ENCODE results near the gene FEM1A. TPM values are rescaled to one million over a fixed set of nuclear protein-coding genes. Genes with fewer than 3 reads are reported as not detected.

The FEM1A gene
- total and polyA plus RNA-seq, 2 donors (not counting 3 experiments of a cell fraction or from before 2014, with no cell fraction given): 5.1 to 11.4 TPM

- no TSS peak for BruUV-seq (replicated peaks)
- H4K20me1 ChIP-seq (replicated peaks; ENCODE audit: control insufficient read depth, extremely low read depth, insufficient read depth, low read length): no peaks in the 10 kb centered on the region
- H3K9me3 ChIP-seq (replicated peaks; ENCODE audit: control insufficient read depth, insufficient read depth, low read length): no peaks in the 10 kb centered on the region
- H3K79me2 ChIP-seq (ENCODE audit: control insufficient read depth, insufficient read depth, low read length): no peaks in the 10 kb centered on the region
- intact Hi-C loops (cut with micrococcal nuclease): no loop called here
- dilution Hi-C loops (cut with MboI; ENCODE audit: extremely low pct_ligation_motif_present, low sequenced_read_pairs): no loop called here
- ChIA-PET POLR2A (interaction anchor here (0.6 kb wide), 1 partner anchor 103 kb away, joined by 3 read pairs; no protein-coding TSS in a partner anchor), CTCF (interaction anchor here (1.2 kb wide), 1 partner anchor 48 kb away, joined by 3 read pairs; no protein-coding TSS in a partner anchor)
- H3K4me1 ChIP-seq (ENCODE audit: control insufficient read depth, extremely low read depth, insufficient read depth, low read length): no peaks in the 10 kb centered on the region
- H3K9ac ChIP-seq (replicated peaks; ENCODE audit: extremely low read depth, insufficient read depth, low read length): no peak overlapping the region
- H3K9me1 ChIP-seq (replicated peaks; ENCODE audit: control insufficient read depth, extremely low read depth, insufficient read depth, low read length): no peaks in the 10 kb centered on the region
- peaks cover 0 to 4% of the 10 kb centered on the region in 2 experiments for H3K27me3 ChIP-seq (ENCODE audit: control insufficient read depth in 2 of 2, insufficient read depth in 2 of 2, low read length in 2 of 2)
- H3K4me3 ChIP-seq (replicated peaks in 1 of 3; ENCODE audit: insufficient read depth in 1 of 3, low read depth in 1 of 3, low read length in 3 of 3): no peak overlapping the region
- H3K36me3 ChIP-seq (ENCODE audit: control insufficient read depth in 2 of 2, extremely low read depth in 1 of 2, insufficient read depth in 2 of 2, low read length in 2 of 2): no peaks in the 10 kb centered on the region
- H2AFZ ChIP-seq (ENCODE audit: low read depth, low read length): no peak overlapping the region
- DNase-seq (ENCODE audit: low read depth, low spot score) (no peak), FAIRE-seq (no peak)
- H3K4me2 ChIP-seq (ENCODE audit: insufficient read depth, low read length): no peak overlapping the region
- TF ChIP-seq EZH2 (IDR thresholded peaks at IDR 0.05; ENCODE audit: borderline replicate concordance, low read depth, low read length, severe bottlenecking) (no peak), POLR2A (IDR thresholded peaks at IDR 0.05; ENCODE audit: low read depth, low read length) (no peak), FOS (IDR thresholded peaks at IDR 0.05; ENCODE audit: borderline replicate concordance, insufficient read depth, low read length) (no peak), GATA2 (IDR thresholded peaks at IDR 0.05; ENCODE audit: insufficient read depth, insufficient read length, low read depth, low read length) (no peak), MYC (IDR thresholded peaks at IDR 0.05; ENCODE audit: low read depth, low read length) (no peak), JUN (IDR thresholded peaks at IDR 0.05; ENCODE audit: borderline replicate concordance, insufficient read depth, insufficient read length, low read depth) (no peak), POLR2AphosphoS5 (IDR thresholded peaks at IDR 0.05; ENCODE audit: insufficient read depth, low read depth, low read length) (no peak)
- TF ChIP-seq, protein P1, sequence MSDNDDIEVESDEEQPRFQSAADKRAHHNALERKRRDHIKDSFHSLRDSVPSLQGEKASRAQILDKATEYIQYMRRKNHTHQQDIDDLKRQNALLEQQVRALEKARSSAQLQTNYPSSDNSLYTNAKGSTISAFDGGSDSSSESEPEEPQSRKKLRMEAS (IDR thresholded peaks at IDR 0.05; ENCODE audit: insufficient read depth, insufficient read length): no peak
- TF ChIP-seq, protein P2, sequence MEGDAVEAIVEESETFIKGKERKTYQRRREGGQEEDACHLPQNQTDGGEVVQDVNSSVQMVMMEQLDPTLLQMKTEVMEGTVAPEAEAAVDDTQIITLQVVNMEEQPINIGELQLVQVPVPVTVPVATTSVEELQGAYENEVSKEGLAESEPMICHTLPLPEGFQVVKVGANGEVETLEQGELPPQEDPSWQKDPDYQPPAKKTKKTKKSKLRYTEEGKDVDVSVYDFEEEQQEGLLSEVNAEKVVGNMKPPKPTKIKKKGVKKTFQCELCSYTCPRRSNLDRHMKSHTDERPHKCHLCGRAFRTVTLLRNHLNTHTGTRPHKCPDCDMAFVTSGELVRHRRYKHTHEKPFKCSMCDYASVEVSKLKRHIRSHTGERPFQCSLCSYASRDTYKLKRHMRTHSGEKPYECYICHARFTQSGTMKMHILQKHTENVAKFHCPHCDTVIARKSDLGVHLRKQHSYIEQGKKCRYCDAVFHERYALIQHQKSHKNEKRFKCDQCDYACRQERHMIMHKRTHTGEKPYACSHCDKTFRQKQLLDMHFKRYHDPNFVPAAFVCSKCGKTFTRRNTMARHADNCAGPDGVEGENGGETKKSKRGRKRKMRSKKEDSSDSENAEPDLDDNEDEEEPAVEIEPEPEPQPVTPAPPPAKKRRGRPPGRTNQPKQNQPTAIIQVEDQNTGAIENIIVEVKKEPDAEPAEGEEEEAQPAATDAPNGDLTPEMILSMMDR (IDR thresholded peaks at IDR 0.05; ENCODE audit: extremely low read depth in 1 of 2, insufficient read depth in 1 of 2, low read depth in 1 of 2, low read length in 2 of 2): no peak
- H3K27ac ChIP-seq (ENCODE audit: insufficient read depth, low read depth, low read length): no peak overlapping the region
Observed at GRCh38 chr19:4742723-4743646, 48.5 kb upstream of the FEM1A start.

All from endothelial cell of umbilical vein (primary cell).